H1 (cell line): ENCODE measurements around the gene TEKT1. TPM values are rescaled to one million over a fixed set of nuclear protein-coding genes. Genes with fewer than 3 reads are reported as not detected.

ENCODE experiments used
- RBBP5 ChIP-seq: IDR thresholded peaks from 2 replicates; pipeline ENCODE4 v1.7.1; 2012; ENCODE audit warnings: low read depth, mild to moderate bottlenecking, inconsistent platforms, low read length, moderate library complexity, borderline replicate concordance
- SIN3A ChIP-seq, 2 experiments: IDR thresholded peaks in 1 of 2; conservative IDR thresholded peaks in 1 of 2; 2 replicates each; pipeline ENCODE4 v1.6.1; 2011 to 2012; ENCODE audit warnings: low read length in 2 of 2, improper control_type of control experiment in 1 of 2, low read depth in 1 of 2, mild to moderate bottlenecking in 1 of 2
- YY1 ChIP-seq: IDR thresholded peaks from 2 replicates; pipeline ENCODE4 v1.6.1; 2011; ENCODE audit warnings: low read depth, mild to moderate bottlenecking, low read length
- polyA plus RNA-seq, 7 experiments: library from polyadenylated mRNA; depleted of rRNA in 3 of 7; stranded (reverse) in 5 of 7; unstranded in 2 of 7; fragments of >200 nt in 5 of 7; fragments of 200-250 nt in 2 of 7; gene quantifications; 1 replicate in 5 of 7; 2 replicates in 1 of 7; 4 replicates in 1 of 7; pipeline versions ENCODE4 v1.2.1 to v1.2.3, GENCODE V29; 2011 to 2013; ENCODE audit warnings: missing spikeins in 2 of 7, mixed read lengths in 2 of 7
- total RNA-seq: library from RNA; stranded (reverse); fragmentation: NEBNext Ultra II Directional; extraction: Animal tissue kit (Norgen Biotek cat#: 25700); gene quantifications from 2 replicates; pipeline ENCODE4 v1.2.1, GENCODE V29; 2021
- TF ChIP-seq, protein P1 (sequence below): IDR thresholded peaks from 2 replicates; pipeline ENCODE4 v1.6.1; 2011; ENCODE audit warnings: low read length, improper control_type of control experiment

TEKT1 gene
- total and polyA plus RNA-seq, 2 of the 8 experiments (the other 6 are each of a cell fraction or from before 2014, with no cell fraction given): not detected

DNA sequence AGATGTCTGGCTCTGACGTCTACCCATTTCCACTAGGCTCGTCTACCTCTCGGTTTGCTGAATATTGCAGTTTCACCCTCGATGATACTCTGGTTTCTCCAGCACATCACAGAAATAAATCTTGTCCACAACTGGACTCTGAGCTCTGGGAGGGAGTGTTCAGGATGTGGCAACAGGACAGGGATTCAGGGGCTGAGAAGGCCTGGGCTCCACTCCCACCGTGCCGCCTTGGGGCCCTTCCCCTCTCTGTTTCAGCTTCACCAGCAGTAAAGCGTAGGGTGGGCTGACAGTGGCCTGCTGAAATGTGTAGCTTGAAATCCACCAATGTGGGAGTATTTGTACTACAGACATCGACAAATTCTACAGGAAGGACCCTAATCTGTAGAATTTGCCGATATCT lies 20.0 kb downstream of the TEKT1 start (continued):
- TF ChIP-seq, protein P1, sequence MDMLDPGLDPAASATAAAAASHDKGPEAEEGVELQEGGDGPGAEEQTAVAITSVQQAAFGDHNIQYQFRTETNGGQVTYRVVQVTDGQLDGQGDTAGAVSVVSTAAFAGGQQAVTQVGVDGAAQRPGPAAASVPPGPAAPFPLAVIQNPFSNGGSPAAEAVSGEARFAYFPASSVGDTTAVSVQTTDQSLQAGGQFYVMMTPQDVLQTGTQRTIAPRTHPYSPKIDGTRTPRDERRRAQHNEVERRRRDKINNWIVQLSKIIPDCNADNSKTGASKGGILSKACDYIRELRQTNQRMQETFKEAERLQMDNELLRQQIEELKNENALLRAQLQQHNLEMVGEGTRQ: no peak
- no peak for TF ChIP-seq YY1
- TF ChIP-seq RBBP5: no peak
- no peak for TF ChIP-seq SIN3A (conservative IDR thresholded peaks at IDR 0.05 in 1 of 2, IDR thresholded peaks at IDR 0.05 in 1 of 2; ENCODE audit: low read depth in 1 of 2, low read length in 2 of 2)
